CD4-positive, alpha-beta T cell (primary cell): ENCODE results near the gene LSM5. TPM values are rescaled to one million over a fixed set of nuclear protein-coding genes. Genes with fewer than 3 reads are reported as not detected.

ENCODE experiments used
- ATAC-seq: fragments of 200-7000 bp; cut with Tn5 transposase; one replicate; pipeline ENCODE4 v1.10.0; 2022; ENCODE audit warnings: mild to moderate bottlenecking; ENCODE audit not compliant: poor library complexity
- CTCF ChIA-PET: fragments of 350-600 bp; sonication (Branson Sonifier 250); formaldehyde crosslinking; loops from one replicate; lab custom pipeline; 2021; ENCODE audit warnings: antibody characterized with exemption, inconsistent platforms; lab: Charles Lee
- POLR2A ChIA-PET: fragments of 350-600 bp; sonication (Branson Sonifier 250); formaldehyde crosslinking; loops from one replicate; lab custom pipeline; 2021; ENCODE audit warnings: antibody characterized with exemption, inconsistent platforms; lab: Charles Lee
- DNase-seq, 14 experiments: peaks; one replicate each; pipeline ENCODE4 v3.0.0-alpha.2; 2013 to 2020; ENCODE audit warnings: mixed read lengths in 2 of 14
- H3K27ac ChIP-seq, 2 donors: one replicate each; pipeline versions ENCODE4 v1.5.1 to v1.7.0; 2013; ENCODE audit warnings: low read length in 2 of 2, low read depth in 1 of 2, mild to moderate bottlenecking in 1 of 2
- H3K27me3 ChIP-seq, 2 experiments: 1 replicate in 1 of 2; 2 replicates in 1 of 2; pipeline versions ENCODE4 v1.6.1 to v1.7.0; 2013; ENCODE audit warnings: low read length in 2 of 2, control low read depth in 1 of 2, mild to moderate bottlenecking in 1 of 2, moderate library complexity in 1 of 2; ENCODE audit not compliant: insufficient read depth in 2 of 2, control insufficient read depth in 1 of 2
- H3K36me3 ChIP-seq: one replicate; pipeline ENCODE4 v1.6.1; 2013; ENCODE audit warnings: low read length, control low read depth; ENCODE audit not compliant: insufficient read depth
- H3K4me1 ChIP-seq: one replicate; pipeline ENCODE4 v1.6.1; 2013; ENCODE audit warnings: low read length, control low read depth; ENCODE audit not compliant: insufficient read depth
- H3K4me3 ChIP-seq: one replicate; pipeline ENCODE4 v1.5.1; 2013; ENCODE audit warnings: mild to moderate bottlenecking, low read length, moderate library complexity
- H3K9me3 ChIP-seq, 2 experiments: 1 replicate in 1 of 2; 2 replicates in 1 of 2; pipeline versions ENCODE4 v1.6.1 to v1.7.0; 2013; ENCODE audit warnings: low read length in 2 of 2, mild to moderate bottlenecking in 2 of 2, control low read depth in 1 of 2, moderate library complexity in 1 of 2; ENCODE audit not compliant: control insufficient read depth in 1 of 2, insufficient read depth in 1 of 2
- H3K27ac Mint-ChIP-seq: one replicate; pipeline ENCODE4 v1.8.0; 2020; ENCODE audit warnings: mixed read lengths
- H3K27me3 Mint-ChIP-seq: one replicate; pipeline ENCODE4 v1.8.0; 2021; ENCODE audit warnings: mixed read lengths
- H3K36me3 Mint-ChIP-seq: one replicate; pipeline ENCODE4 v1.8.0; 2021; ENCODE audit warnings: low read depth, mixed read lengths
- H3K4me1 Mint-ChIP-seq: one replicate; pipeline ENCODE4 v1.8.0; 2021; ENCODE audit warnings: low read depth, mixed read lengths
- H3K4me3 Mint-ChIP-seq: one replicate; pipeline ENCODE4 v1.8.0; 2020; ENCODE audit warnings: mild to moderate bottlenecking, mixed read lengths
- H3K9me3 Mint-ChIP-seq: one replicate; pipeline ENCODE4 v1.8.0; 2020; ENCODE audit warnings: mixed read lengths
- CTCF ChIP-seq: fragments of 200-600 bp; IDR thresholded peaks from one replicate; pipeline ENCODE4 v1.8.0; 2022; ENCODE audit warnings: antibody characterized with exemption, mild to moderate bottlenecking
- intact Hi-C, 2 experiments: fragments of 100-400 bp; cut with DNase I in 1 of 2; cut with micrococcal nuclease in 1 of 2; formaldehyde crosslinking; loops; one replicate each; pipeline versions ENCODE4 v1.15.1 to v1.9.0; 2023 to 2025; cut with DNase I, micrococcal nuclease
- total RNA-seq, 174 experiments: library from RNA in 2 of 174; stranded (reverse) in 2 of 174; gene quantifications; one replicate each; pipeline ENCODE4 v1.2.3 and lab custom pipeline; 2021 to 2026

LSM5 gene
- total RNA-seq, 2 experiments from 2014 or later = 28.2 to 28.7 TPM

GRCh38 chr7:32459788-32460187 lies 30.4 kb downstream of the LSM5 start:
- ChIA-PET POLR2A (no interaction called here), CTCF (no interaction called here)
- no peak for DNase-seq

GRCh38 chr7:32458025-32458424 lies 32.2 kb downstream of the LSM5 start:
- POLR2A ChIA-PET = no interaction called here
- no peak for DNase-seq
- ATAC-seq = no peak
- Mint-ChIP-seq H3K4me1 (no peaks in the 10 kb centered on the region), H3K9me3 (no peaks in the 10 kb centered on the region), H3K36me3 (no peaks in the 10 kb centered on the region), H3K27ac (no peak overlapping the region), H3K4me3 (no peak overlapping the region), H3K27me3 (peaks cover 38% of the 10 kb centered on the region)
- intact Hi-C loops = no loop called here
- no peak overlapping the region for H3K4me3 ChIP-seq
- TF ChIP-seq CTCF = no peak
- H3K36me3 ChIP-seq = no peaks in the 10 kb centered on the region
- no peaks in the 10 kb centered on the region for H3K4me1 ChIP-seq
- no peak overlapping the region for H3K27ac ChIP-seq
- peaks cover 0 to 4% of the 10 kb centered on the region in 2 experiments for H3K9me3 ChIP-seq
- CTCF ChIA-PET = no interaction called here
- H3K27me3 ChIP-seq = peaks cover 0 to 7% of the 10 kb centered on the region in 2 experiments

More at GRCh38 chr7:32459788-32460187, 30.4 kb downstream of the LSM5 start:
- TF ChIP-seq CTCF = no peak
- H3K36me3 Mint-ChIP-seq = no peaks in the 10 kb centered on the region
- H3K4me1 ChIP-seq = no peaks in the 10 kb centered on the region
- no peak overlapping the region for H3K27ac ChIP-seq
- no peak overlapping the region for H3K4me3 ChIP-seq
- intact Hi-C loops = no loop called here
- no peak overlapping the region for H3K27ac Mint-ChIP-seq
- no peak for ATAC-seq
- H3K27me3 ChIP-seq = peaks cover 0 to 6% of the 10 kb centered on the region in 2 experiments
- peaks cover 25% of the 10 kb centered on the region for H3K27me3 Mint-ChIP-seq
- no peaks in the 10 kb centered on the region for H3K9me3 Mint-ChIP-seq
- H3K4me3 Mint-ChIP-seq = no peak overlapping the region
- H3K36me3 ChIP-seq = no peaks in the 10 kb centered on the region
- H3K9me3 ChIP-seq = peaks cover 0 to 4% of the 10 kb centered on the region in 2 experiments
- H3K4me1 Mint-ChIP-seq = no peaks in the 10 kb centered on the region

GRCh38 chr7:32453341-32454011 lies 36.7 kb downstream of the LSM5 start:
- Histone ChIP-seq H3K9me3 (peaks cover 0 to 8% of the 10 kb centered on the region in 2 experiments), H3K4me3 (no peak overlapping the region)

More at GRCh38 chr7:32453341-32454011, 36.7 kb downstream of the LSM5 start:
- Histone ChIP-seq H3K27ac (no peak overlapping the region), H3K27me3 (peaks cover 0 to 3% of the 10 kb centered on the region in 2 experiments), H3K36me3 (no peaks in the 10 kb centered on the region), H3K4me1 (no peaks in the 10 kb centered on the region)
- Mint-ChIP-seq H3K4me1 (no peaks in the 10 kb centered on the region), H3K27me3 (peaks cover 38% of the 10 kb centered on the region), H3K36me3 (no peaks in the 10 kb centered on the region), H3K27ac (no peak overlapping the region), H3K4me3 (no peak overlapping the region), H3K9me3 (peaks cover 2% of the 10 kb centered on the region)
- intact Hi-C loops = no loop called here
- CTCF ChIA-PET = no interaction called here
- ATAC-seq (no peak), DNase-seq (no peak)
- no peak for TF ChIP-seq CTCF
- POLR2A ChIA-PET = no interaction called here
